Esophagus muscularis mucosa (tissue), 4 donors: Measurements from ENCODE around the gene ATN1. TPM values are rescaled to one million over a fixed set of nuclear protein-coding genes. Genes with fewer than 3 reads are reported as not detected.

Experiments used
- DNase-seq: peaks from one replicate; pipeline ENCODE4 v3.0.0-alpha.2; 2017; ENCODE audit errors: extremely low spot score
- H3K27ac ChIP-seq, 4 donors: fragments of 200-600 bp; sonication (generic); replicated peaks in 1 of 4; 1 replicate in 3 of 4; 2 replicates in 1 of 4; pipeline ENCODE4 v1.5.1; 2016 to 2019; ENCODE audit warnings: mild to moderate bottlenecking in 1 of 4
- H3K27me3 ChIP-seq, 4 donors: fragments of 200-600 bp; sonication (generic); one replicate each; pipeline versions ENCODE4 v1.5.1 to v1.6.0; 2016 to 2019
- H3K36me3 ChIP-seq, 4 donors: fragments of 200-600 bp; sonication (generic); one replicate each; pipeline ENCODE4 v1.5.1; 2016 to 2019
- H3K4me1 ChIP-seq, 4 donors: fragments of 200-600 bp; sonication (generic); one replicate each; pipeline ENCODE4 v1.5.1; 2016 to 2019
- H3K4me3 ChIP-seq, 4 donors: fragments of 200-600 bp; sonication (generic); 1 replicate in 2 of 4; 2 replicates in 2 of 4; pipeline ENCODE4 v1.5.1; 2016 to 2019; ENCODE audit warnings: mild to moderate bottlenecking in 4 of 4, moderate library complexity in 1 of 4
- H3K9me3 ChIP-seq, 4 donors: fragments of 200-600 bp; sonication (generic); 1 replicate in 3 of 4; 2 replicates in 1 of 4; pipeline ENCODE4 v1.5.1; 2016 to 2019
- EP300 ChIP-seq: sonication (generic); formaldehyde crosslinking; IDR thresholded peaks from one replicate; pipeline ENCODE4 v1.6.1; 2017; ENCODE audit warnings: antibody characterized with exemption
- POLR2A ChIP-seq: fragments of 450-650 bp; IDR thresholded peaks from one replicate; pipeline ENCODE4 v1.6.1; 2017; ENCODE audit warnings: antibody characterized with exemption, moderate library complexity, mild to moderate bottlenecking, low read depth
- POLR2AphosphoS5 ChIP-seq, 2 donors: sonication (generic); formaldehyde crosslinking; IDR thresholded peaks; one replicate each; pipeline ENCODE4 v1.6.1; 2017; ENCODE audit warnings: antibody characterized with exemption in 2 of 2
- WGBS: methylation state at CpG from one replicate; pipeline ENCODE4 v1.1.5; 2018; 5-methylcytosine and 5-hydroxymethylcytosine counted together
- intact Hi-C: fragments of 100-400 bp; cut with DNase I; formaldehyde crosslinking; loops from one replicate; pipeline ENCODE4 v1.15.1; 2023
- total RNA-seq, 4 donors: library from RNA; depleted of rRNA; stranded (reverse); fragments of >200 nt; gene quantifications; one replicate each; pipeline versions ENCODE4 v1.1.0 to v1.2.1, GENCODE V29; 2016
- TF ChIP-seq, protein P1 (sequence below), 3 experiments: fragments of 200-600 bp in 2 of 3; fragments of 450-650 bp in 1 of 3; sonication (generic) in 2 of 3; IDR thresholded peaks; one replicate each; pipeline ENCODE4 v1.5.1; 2017 to 2019; ENCODE audit warnings: antibody characterized with exemption in 3 of 3, mild to moderate bottlenecking in 2 of 3, moderate library complexity in 1 of 3

ATN1 gene
- total RNA-seq, 4 donors from 2014 or later = 72.2 to 163 (median 92.4) TPM

DNA sequence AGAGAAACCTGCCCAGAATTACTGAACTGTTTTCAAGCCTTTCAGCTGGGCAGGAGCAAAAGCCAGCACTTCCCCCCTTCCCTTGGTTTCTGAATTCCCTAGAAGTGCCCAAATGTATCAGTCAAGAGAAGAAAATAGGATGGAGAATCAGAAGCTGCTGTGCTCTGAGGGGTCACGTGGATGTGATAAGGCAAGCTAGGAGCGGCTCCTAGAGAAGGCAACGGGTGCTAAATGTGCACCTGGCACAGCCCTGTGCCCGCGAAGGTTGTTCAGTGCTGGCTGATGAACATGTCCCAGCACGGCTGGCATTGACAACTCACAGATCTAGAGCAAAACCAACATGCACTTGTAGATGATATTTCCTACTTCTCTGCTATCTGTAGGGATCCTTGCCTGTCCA, 51.3 kb downstream of the ATN1 start:
- H3K4me1 ChIP-seq = peaks cover 0 to 8% (median 0%) of the 10 kb centered on the region in 4 donors
- no peaks in the 10 kb centered on the region for H3K9me3 ChIP-seq
- H3K4me3 ChIP-seq = no peak overlapping the region
- TF ChIP-seq POLR2AphosphoS5 (IDR thresholded peaks at IDR 0.05) (no peak), EP300 (no peak)
- TF ChIP-seq, protein P1, sequence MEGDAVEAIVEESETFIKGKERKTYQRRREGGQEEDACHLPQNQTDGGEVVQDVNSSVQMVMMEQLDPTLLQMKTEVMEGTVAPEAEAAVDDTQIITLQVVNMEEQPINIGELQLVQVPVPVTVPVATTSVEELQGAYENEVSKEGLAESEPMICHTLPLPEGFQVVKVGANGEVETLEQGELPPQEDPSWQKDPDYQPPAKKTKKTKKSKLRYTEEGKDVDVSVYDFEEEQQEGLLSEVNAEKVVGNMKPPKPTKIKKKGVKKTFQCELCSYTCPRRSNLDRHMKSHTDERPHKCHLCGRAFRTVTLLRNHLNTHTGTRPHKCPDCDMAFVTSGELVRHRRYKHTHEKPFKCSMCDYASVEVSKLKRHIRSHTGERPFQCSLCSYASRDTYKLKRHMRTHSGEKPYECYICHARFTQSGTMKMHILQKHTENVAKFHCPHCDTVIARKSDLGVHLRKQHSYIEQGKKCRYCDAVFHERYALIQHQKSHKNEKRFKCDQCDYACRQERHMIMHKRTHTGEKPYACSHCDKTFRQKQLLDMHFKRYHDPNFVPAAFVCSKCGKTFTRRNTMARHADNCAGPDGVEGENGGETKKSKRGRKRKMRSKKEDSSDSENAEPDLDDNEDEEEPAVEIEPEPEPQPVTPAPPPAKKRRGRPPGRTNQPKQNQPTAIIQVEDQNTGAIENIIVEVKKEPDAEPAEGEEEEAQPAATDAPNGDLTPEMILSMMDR (IDR thresholded peaks at IDR 0.05) = no peak
- H3K27me3 ChIP-seq = no peaks in the 10 kb centered on the region
- intact Hi-C loops = no loop called here
- H3K36me3 ChIP-seq = peaks cover 37 to 100% (median 95%) of the 10 kb centered on the region in 4 donors
- no peak for DNase-seq
- WGBS = 92% methylated on average over 6 of the region's 6 CpGs
- H3K27ac ChIP-seq = no peak overlapping the region

DNA sequence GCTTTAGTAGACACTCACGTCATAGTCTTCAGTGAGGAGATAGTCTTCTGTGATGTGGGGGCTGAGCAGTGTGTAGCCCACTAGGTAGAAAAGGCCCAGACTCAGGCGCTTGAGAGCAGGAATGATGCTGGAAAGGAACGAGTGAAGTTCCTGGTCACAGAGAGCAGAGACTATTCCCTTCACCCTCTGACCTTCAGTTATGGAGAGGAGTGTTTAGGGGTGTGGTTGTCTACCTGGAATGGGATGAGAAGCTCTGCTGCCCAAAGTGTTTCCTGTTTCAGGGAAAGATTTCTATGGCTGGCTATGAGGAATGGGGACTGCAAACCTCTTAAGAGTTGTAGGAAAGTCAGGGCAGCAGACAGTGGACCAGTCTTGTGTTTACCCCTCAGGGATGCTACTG, 51.7 kb downstream of the ATN1 start:
- TF ChIP-seq POLR2A (no peak), EP300 (no peak), POLR2AphosphoS5 (IDR thresholded peaks at IDR 0.05) (no peak)
- TF ChIP-seq, protein P1 (IDR thresholded peaks at IDR 0.05) = no peak
- no peak overlapping the region for H3K4me3 ChIP-seq
- no peaks in the 10 kb centered on the region for H3K27me3 ChIP-seq
- H3K9me3 ChIP-seq = no peaks in the 10 kb centered on the region
- no peak overlapping the region for H3K27ac ChIP-seq
- no peak for DNase-seq
- peaks cover 0 to 8% (median 0%) of the 10 kb centered on the region in 4 donors for H3K4me1 ChIP-seq
- intact Hi-C loops = no loop called here
- WGBS = 74% methylated on average over 3 of the region's 3 CpGs
- H3K36me3 ChIP-seq = peaks cover 34 to 100% (median 93%) of the 10 kb centered on the region in 4 donors

DNA sequence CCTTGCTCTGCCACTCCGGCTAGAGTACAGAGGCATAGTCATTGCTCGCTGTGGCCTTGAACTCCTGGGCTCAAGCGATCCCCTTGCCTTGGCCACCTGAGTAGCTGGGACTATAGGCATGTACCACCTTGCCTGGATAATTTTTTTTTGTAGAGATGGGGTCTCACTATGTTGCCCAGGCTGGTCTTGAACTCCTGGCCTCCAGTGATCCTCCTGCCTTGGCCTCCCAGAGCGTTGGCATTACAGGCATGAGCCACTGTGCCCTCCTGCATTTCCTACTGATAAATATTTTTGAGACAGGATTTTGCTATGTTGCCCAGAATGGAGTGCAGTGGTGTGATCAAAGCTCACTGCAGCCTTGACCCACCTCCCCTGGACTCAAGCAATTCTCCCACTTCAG, 52.3 kb downstream of the ATN1 start:
- no peak for TF ChIP-seq POLR2AphosphoS5 (IDR thresholded peaks at IDR 0.05)
- TF ChIP-seq, protein P1 (IDR thresholded peaks at IDR 0.05) = no peak
- TF ChIP-seq POLR2A = no peak
- TF ChIP-seq EP300 = no peak
- Histone ChIP-seq H3K4me1 (peaks cover 0 to 8% (median 0%) of the 10 kb centered on the region in 4 donors), H3K36me3 (peaks cover 28 to 97% (median 87%) of the 10 kb centered on the region in 4 donors), H3K9me3 (no peaks in the 10 kb centered on the region), H3K27ac (no peak overlapping the region), H3K4me3 (no peak overlapping the region), H3K27me3 (no peaks in the 10 kb centered on the region)
- no peak for DNase-seq
- intact Hi-C loops = no loop called here
- 99% methylated on average over 4 of the region's 4 CpGs for WGBS

DNA sequence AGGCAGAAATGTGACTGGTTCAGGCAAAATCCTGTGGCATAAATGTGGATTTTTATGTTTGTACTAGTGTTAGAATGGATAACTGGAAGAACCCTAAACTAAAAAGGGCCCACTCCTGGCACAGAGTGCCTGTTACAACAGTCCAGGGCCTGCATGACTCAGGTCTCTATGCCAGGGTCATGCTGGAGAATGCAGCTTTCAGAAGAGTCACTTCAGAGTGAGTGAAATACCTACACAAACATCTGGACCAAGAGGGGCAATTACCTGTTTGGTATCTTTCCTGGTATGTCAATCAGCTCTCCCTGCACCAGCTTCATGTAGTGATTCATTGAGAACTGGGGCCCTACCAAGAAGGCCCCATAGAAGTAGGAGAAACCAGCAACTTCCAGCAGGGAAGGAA, 53.0 kb downstream of the ATN1 start:
- no peaks in the 10 kb centered on the region for H3K9me3 ChIP-seq
- no peak for DNase-seq
- intact Hi-C loops = no loop called here
- H3K27me3 ChIP-seq = no peaks in the 10 kb centered on the region
- peaks cover 0 to 8% (median 0%) of the 10 kb centered on the region in 4 donors for H3K4me1 ChIP-seq
- H3K36me3 ChIP-seq = peaks cover 21 to 95% (median 81%) of the 10 kb centered on the region in 4 donors
- no peak overlapping the region for H3K4me3 ChIP-seq
- no peak overlapping the region for H3K27ac ChIP-seq
- TF ChIP-seq POLR2AphosphoS5 (IDR thresholded peaks at IDR 0.05) (no peak), POLR2A (no peak), EP300 (no peak)
- TF ChIP-seq, protein P1 (IDR thresholded peaks at IDR 0.05) = no peak
